ENCODE results near the gene GTF2A1L.

- TF ChIP-seq EZH2 (IDR thresholded peaks at IDR 0.05) (no peak), POLR2AphosphoS5 (IDR thresholded peaks at IDR 0.05; ENCODE audit: borderline replicate concordance, low read depth, low read length) (no peak)
These were observed 57.3 kb downstream of the GTF2A1L start for GRCh38 chr2:48674933-48675332.

Data from SK-N-MC (cell line).